ENCODE results near the gene HDAC7. TPM values are rescaled to one million over a fixed set of nuclear protein-coding genes. Genes with fewer than 3 reads are reported as not detected.

The HDAC7 gene
- total RNA-seq, 1 experiment from 2014 or later: 44.2 TPM

DNA sequence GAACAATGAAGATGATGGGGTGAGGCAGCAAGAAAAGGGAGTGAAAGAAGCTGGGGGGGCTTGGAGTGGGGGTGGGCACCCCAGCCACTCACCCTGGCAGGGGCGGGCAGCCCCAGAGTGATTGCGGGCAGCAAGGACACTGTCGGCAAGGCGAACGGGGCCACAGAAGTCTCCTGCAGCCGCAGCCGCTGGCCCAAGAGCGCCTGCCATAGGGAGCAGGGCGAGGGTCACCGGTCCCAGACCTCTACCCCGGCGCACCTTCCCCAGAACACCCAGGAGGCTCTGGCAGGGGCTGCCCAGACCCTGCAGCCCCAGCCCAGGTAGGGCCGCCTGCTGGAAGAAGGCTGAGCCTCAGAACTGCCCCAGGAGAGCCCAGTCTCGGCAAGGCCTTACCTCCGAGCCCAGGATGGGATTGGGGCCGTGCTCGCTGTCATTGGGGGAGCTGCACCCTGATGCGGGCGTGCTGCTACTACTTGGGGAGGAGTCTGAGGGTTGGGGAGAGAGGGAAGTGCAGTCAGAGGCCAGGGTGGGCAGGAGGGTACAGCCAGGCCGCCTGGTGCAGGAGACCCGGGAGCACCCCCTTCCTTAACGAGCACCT, 23.8 kb downstream of the HDAC7 start:
- H3K79me2 ChIP-seq (ENCODE audit: low read length): peaks cover 14% of the 10 kb centered on the region
- POLR2A ChIA-PET (ENCODE audit: unreplicated experiment): no interaction called here
- no peak overlapping the region for H2AFZ ChIP-seq (ENCODE audit: low read length)
- H3K9me3 ChIP-seq (ENCODE audit: low read length): no peaks in the 10 kb centered on the region
- H3K27me3 ChIP-seq (ENCODE audit: low read length): no peaks in the 10 kb centered on the region
- DNase-seq (no peak), ATAC-seq (no peak)
- TF ChIP-seq EZH2phosphoT487 (IDR thresholded peaks at IDR 0.05; ENCODE audit: borderline replicate concordance, low read length) (no peak), EZH2 (IDR thresholded peaks at IDR 0.05; ENCODE audit: low read length, unreplicated experiment) (no peak)
- TF ChIP-seq, protein P1, sequence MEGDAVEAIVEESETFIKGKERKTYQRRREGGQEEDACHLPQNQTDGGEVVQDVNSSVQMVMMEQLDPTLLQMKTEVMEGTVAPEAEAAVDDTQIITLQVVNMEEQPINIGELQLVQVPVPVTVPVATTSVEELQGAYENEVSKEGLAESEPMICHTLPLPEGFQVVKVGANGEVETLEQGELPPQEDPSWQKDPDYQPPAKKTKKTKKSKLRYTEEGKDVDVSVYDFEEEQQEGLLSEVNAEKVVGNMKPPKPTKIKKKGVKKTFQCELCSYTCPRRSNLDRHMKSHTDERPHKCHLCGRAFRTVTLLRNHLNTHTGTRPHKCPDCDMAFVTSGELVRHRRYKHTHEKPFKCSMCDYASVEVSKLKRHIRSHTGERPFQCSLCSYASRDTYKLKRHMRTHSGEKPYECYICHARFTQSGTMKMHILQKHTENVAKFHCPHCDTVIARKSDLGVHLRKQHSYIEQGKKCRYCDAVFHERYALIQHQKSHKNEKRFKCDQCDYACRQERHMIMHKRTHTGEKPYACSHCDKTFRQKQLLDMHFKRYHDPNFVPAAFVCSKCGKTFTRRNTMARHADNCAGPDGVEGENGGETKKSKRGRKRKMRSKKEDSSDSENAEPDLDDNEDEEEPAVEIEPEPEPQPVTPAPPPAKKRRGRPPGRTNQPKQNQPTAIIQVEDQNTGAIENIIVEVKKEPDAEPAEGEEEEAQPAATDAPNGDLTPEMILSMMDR (conservative IDR thresholded peaks at IDR 0.05; ENCODE audit: low read depth, low read length): no peak
- no peak overlapping the region for H3K4me3 ChIP-seq (ENCODE audit: low read length)
- peaks cover 4% of the 10 kb centered on the region; the same call in 1 of the 2 replicates for H4K20me1 ChIP-seq (ENCODE audit: low read length)
- intact Hi-C loops (cut with micrococcal nuclease): no loop called here
- H3K36me3 ChIP-seq (ENCODE audit: low read depth, low read length): peaks cover 22% of the 10 kb centered on the region; the same call in 1 of the 2 replicates
- no TSS peak for BruUV-seq (replicated peaks)
- H3K9ac ChIP-seq (ENCODE audit: low read length): no peak overlapping the region
- H3K9me2 ChIP-seq (replicated peaks; ENCODE audit: low read length): no peaks in the 10 kb centered on the region
- CTCF ChIA-PET: no interaction called here
- no peak overlapping the region for H3K4me2 ChIP-seq (ENCODE audit: low read length)
- H3K27ac ChIP-seq (ENCODE audit: low read length): no peak overlapping the region
- no peaks in the 10 kb centered on the region for H3K4me1 ChIP-seq (ENCODE audit: insufficient read depth, low read length)
- no peaks in the 10 kb centered on the region for H3F3A ChIP-seq (ENCODE audit: low read length, unreplicated experiment)

GRCh38 chr12:47795121-47795813, 24.4 kb downstream of the HDAC7 start:
- no peak for DNase-seq
- BruUV-seq (replicated peaks): no TSS peak
- intact Hi-C loops (cut with micrococcal nuclease): no loop called here
- no peak overlapping the region for H3K4me3 ChIP-seq (ENCODE audit: low read length)
- H3F3A ChIP-seq (ENCODE audit: low read length, unreplicated experiment): no peaks in the 10 kb centered on the region
- H3K27ac ChIP-seq (ENCODE audit: low read length): no peak overlapping the region
- peaks cover 23% of the 10 kb centered on the region; the same call in 1 of the 2 replicates for H3K36me3 ChIP-seq (ENCODE audit: low read depth, low read length)
- no peak for ATAC-seq
- no peaks in the 10 kb centered on the region for H4K20me1 ChIP-seq (ENCODE audit: low read length)
- ChIA-PET POLR2A (ENCODE audit: unreplicated experiment) (no interaction called here), CTCF (no interaction called here)
- no peak for TF ChIP-seq EZH2 (IDR thresholded peaks at IDR 0.05; ENCODE audit: low read length, unreplicated experiment)
- TF ChIP-seq EZH2phosphoT487 (IDR thresholded peaks at IDR 0.05; ENCODE audit: borderline replicate concordance, low read length): no peak
- TF ChIP-seq, protein P1 (conservative IDR thresholded peaks at IDR 0.05; ENCODE audit: low read depth, low read length): no peak
- peaks cover 8% of the 10 kb centered on the region; the same call in 1 of the 2 replicates for H3K79me2 ChIP-seq (ENCODE audit: low read length)
- H3K4me1 ChIP-seq (ENCODE audit: insufficient read depth, low read length): no peaks in the 10 kb centered on the region
- H3K27me3 ChIP-seq (ENCODE audit: low read length): no peaks in the 10 kb centered on the region
- no peak overlapping the region for H3K9ac ChIP-seq (ENCODE audit: low read length)
- no peak overlapping the region for H3K4me2 ChIP-seq (ENCODE audit: low read length)
- no peaks in the 10 kb centered on the region for H3K9me2 ChIP-seq (replicated peaks; ENCODE audit: low read length)
- no peak overlapping the region for H2AFZ ChIP-seq (ENCODE audit: low read length)
- H3K9me3 ChIP-seq (ENCODE audit: low read length): no peaks in the 10 kb centered on the region

DNA sequence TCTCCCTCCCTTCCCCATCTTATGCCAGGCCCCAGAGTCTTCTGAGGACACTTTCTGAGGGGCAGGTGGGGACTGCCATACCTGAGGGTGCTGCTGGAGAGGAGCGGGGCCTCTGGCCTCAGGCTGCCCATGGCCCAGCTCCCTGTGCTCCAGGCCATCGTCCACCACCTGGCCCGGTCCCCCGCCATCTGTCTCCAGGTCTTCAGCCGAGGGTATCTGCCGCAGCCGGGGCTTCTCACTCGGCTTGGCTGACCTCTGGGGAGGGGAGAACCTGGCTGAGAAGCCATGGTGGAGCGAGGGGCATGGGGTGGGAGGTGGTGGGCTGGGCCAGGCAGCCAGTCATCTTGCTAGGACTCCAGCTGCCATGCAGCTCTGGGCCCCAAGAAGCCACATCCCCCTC, 25.0 kb downstream of the HDAC7 start:
- DNase-seq: no peak
- Histone ChIP-seq H3K36me3 (ENCODE audit: low read depth, low read length) (peaks cover 29% of the 10 kb centered on the region; the same call in 1 of the 2 replicates), H3K9me2 (replicated peaks; ENCODE audit: low read length) (no peaks in the 10 kb centered on the region), H3K4me3 (ENCODE audit: low read length) (no peak overlapping the region), H3F3A (ENCODE audit: low read length, unreplicated experiment) (no peaks in the 10 kb centered on the region), H3K27ac (ENCODE audit: low read length) (no peak overlapping the region), H3K27me3 (ENCODE audit: low read length) (no peaks in the 10 kb centered on the region), H3K4me1 (ENCODE audit: insufficient read depth, low read length) (no peaks in the 10 kb centered on the region), H2AFZ (ENCODE audit: low read length) (no peak overlapping the region), H3K4me2 (ENCODE audit: low read length) (no peak overlapping the region), H3K9me3 (ENCODE audit: low read length) (no peaks in the 10 kb centered on the region), H4K20me1 (ENCODE audit: low read length) (no peaks in the 10 kb centered on the region), H3K9ac (ENCODE audit: low read length) (no peak overlapping the region), H3K79me2 (ENCODE audit: low read length) (peaks cover 4% of the 10 kb centered on the region; the same call in 1 of the 2 replicates)
- ChIA-PET CTCF (no interaction called here), POLR2A (ENCODE audit: unreplicated experiment) (no interaction called here)
- no peak for ATAC-seq
- no TSS peak for BruUV-seq (replicated peaks)
- TF ChIP-seq, protein P1 (conservative IDR thresholded peaks at IDR 0.05; ENCODE audit: low read depth, low read length): no peak
- TF ChIP-seq EZH2phosphoT487 (IDR thresholded peaks at IDR 0.05; ENCODE audit: borderline replicate concordance, low read length) (no peak), EZH2 (IDR thresholded peaks at IDR 0.05; ENCODE audit: low read length, unreplicated experiment) (no peak)
- intact Hi-C loops (cut with micrococcal nuclease): no loop called here

All from PC-3 (cell line).